Activated CD8-positive, alpha-beta memory T cell treated with anti-CD3 and anti-CD28 coated beads, Interleukin-2, amount 50 U/mL, for 1 hour (primary cell): ENCODE data around the gene KCNAB1.
"Not testable (repeated sequence)": the region's sequence is repeated elsewhere in the genome, so short reads cannot be mapped to it uniquely, and the experiment has no call there.

Experiments used
- DNase-seq: peaks from one replicate; pipeline ENCODE4 v3.0.0-alpha.2; 2020; ENCODE audit errors: extremely low read depth

The KCNAB1 gene

DNA sequence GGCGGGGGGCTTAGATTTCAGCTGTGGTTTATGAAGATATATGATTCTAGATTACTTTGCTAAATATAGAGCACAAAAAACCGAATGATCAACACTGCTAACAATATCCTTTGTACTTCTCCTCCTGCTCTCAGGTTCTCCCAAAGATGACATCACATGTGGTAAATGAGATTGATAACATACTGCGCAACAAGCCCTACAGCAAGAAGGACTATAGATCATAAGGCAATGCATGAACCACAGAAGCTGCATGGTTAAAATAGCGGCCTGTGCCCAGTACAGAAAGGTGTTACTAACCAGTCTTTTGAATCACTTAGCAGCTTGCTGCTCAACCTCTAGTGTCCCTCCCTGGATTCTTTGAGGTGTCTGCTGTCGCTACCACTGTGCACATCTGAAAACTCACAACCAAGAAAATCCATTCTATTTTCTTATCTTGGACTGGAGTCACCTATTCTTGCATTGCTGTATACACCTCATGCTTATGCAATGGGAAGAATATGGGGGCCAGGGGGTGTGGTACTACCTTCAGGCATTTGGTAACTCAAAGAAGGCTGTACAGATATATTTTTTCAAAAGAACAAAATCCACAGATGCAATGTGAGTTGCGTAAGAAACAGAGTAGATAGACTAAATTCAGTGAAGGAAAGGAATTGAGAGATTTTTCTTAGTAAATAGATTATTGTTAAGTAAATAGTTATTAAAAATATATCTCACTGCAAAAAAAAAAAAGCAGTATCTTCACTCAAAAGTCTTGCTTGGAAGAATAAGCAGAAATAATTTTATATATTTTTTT, 416.3 kb downstream of the KCNAB1 start:
- no peak for DNase-seq

DNA sequence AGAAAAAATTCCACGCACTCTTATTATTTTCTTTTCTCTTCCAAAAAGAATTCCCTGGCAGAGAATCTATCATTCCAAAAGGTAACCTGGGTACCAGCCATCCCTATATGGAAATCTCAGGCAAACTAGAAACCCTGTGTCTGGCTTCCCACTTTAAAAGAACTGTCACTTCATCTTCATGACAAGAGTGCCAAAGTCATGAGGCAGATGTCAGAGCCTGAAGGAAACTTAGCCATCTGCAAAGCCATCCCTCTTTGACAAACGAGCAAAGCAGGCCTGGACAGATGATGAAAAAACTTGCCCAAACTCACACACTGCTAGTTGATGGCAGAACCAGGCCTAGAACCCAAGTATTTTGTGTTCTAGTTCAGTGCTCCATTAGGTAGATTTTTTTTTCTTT, 418.7 kb downstream of the KCNAB1 start:
- no peak for DNase-seq

DNA sequence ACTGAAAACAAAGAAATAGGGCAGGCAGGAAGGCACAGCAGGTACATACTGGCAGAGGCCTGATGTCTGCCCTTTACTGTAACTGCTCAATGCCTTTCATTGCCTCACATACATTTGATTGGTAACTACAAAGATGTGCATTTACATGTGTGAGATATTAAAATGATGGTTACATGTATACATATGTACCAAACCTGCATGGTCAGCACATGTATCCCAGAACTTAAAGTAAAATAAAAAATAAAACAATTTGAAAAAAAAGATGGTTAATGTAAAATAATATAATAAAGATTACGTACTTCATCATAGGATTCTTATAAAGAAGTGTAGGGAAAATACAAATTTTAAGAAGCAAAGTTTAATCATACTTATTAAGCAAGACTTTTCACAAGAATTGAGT, 419.4 kb downstream of the KCNAB1 start:
- no peak for DNase-seq

DNA sequence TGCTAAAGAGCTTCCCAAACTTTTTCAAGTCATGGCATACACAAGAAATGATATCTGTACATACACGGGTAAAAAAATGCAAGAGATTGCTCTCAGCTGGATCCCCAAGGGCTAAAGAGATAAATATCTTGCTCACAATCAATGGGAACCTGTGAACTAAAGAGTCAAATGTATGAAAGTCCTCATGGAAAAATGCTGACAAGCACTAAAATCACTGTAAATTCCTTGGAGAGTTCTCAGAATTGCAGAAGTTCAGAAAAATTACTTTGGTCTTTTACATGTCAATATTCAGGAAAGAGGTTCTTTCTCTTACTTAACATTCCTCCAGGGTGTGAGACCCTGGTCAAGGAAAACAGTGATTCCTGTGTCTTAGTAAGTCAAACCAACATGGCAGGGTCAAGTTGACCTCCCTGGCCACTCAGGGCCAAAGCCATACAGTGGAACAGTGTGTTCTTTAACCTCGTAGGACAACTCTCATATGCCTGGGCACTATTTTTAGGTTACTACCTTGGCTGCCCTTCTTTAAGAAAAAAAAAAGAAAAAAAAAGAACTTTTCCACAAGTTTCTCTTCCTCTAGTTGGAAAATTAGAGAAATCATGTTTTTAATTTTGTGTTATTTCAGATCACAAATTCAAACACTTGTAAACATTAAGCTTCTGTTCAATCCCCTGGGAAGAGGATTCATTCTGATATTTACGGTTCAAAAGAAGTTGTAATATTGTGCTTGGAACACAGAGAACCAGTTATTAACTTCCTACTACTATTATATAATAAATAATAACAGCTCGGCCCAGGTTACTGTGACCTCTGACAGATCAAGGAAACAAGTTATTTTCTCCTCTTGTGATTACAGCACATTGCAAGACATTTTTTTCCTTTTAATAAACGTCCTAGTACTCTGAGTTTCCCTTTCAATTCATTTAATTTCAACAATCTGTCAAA, 422.0 kb downstream of the KCNAB1 start:
- DNase-seq, result no peak

DNA sequence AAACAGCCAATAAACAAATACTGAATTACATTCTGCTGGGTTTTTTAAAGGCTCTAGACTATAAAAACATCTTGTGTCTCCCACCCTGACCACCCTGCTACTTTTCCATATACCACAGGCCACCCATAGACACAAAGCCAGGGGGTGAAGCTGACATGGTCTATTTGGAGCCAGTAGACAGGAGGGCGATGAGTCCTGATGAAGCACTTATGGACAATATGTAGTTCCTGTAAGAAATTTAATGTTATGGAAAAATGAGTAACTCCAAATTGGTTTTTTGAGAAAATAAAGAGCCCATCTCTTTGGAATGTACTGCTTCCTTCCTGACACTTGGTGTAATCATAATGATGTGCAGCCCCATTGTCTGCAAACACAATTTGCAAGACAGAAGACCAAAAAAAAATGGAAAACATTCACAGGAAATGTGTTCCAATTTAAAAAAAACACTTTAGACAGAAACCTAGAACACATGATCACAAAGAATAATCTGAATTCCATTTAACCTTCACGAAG, 422.7 kb downstream of the KCNAB1 start:
- no peak for DNase-seq

DNA sequence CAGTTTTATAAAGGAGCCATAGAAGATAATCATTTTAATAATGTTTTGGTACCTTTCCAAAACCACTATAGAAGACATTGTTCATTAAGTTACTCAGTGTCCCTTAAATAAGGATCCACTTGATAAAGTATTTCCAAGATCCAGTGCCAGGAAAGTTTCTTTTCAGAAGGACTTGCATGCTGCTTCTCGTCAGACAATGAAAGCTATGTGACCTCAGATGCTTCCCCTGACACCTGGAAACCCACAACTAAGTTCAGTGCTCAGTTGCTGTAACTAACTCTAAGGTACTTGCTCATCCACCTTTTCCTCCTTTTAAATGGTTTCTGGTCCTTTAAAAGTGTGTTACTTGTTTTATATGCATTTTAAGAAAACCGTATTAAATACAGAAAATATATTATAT, 427.3 kb downstream of the KCNAB1 start:
- no peak for DNase-seq

DNA sequence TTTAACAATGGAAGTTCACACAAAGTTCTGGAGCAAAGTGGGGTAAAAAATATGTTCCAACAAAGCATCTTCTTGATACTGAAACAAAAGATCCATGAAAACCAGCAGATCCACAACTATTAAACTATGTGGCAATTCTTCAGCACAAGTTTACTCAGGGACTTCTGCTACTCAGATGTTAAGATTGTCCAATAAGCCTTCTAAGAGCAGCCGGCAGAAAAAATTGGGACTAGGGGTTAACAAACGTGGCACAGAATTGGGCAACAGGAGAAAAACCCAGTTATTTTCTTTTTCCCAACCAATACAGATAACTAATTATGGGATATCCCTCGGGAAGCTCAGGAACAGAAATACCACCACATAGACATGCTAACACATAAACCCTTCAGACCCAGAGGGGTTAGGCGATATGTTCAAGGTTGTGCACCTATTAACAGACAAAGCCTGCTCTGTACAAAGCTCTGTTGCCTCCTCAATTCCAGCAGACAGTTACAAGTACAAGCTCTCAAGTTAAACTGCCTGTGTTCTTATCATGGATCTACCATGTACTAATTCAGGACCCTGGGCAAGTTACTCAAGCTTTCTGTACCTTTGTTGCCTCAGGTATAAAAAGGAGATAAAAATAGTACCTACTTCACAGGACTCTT, 427.8 kb downstream of the KCNAB1 start:
- no peak for DNase-seq

DNA sequence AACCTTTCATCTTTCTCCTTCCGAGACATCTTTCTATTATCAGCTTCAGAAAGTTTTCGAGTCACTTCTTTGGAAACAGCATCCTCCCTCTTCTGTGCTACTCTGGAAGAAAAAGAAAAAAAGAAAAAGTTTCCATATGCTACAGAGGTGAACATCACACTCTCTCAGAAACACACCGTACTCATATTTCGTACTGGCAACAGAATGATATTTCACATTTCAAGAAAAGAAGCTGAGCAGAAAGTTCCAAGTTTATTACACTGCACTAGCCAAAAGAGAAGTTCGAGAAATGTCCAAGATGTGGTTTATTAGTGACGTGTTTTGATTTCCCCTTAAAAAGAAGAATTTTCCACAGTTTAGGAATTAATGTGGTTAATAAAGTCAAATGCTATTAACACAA, 428.5 kb downstream of the KCNAB1 start:
- no peak for DNase-seq

DNA sequence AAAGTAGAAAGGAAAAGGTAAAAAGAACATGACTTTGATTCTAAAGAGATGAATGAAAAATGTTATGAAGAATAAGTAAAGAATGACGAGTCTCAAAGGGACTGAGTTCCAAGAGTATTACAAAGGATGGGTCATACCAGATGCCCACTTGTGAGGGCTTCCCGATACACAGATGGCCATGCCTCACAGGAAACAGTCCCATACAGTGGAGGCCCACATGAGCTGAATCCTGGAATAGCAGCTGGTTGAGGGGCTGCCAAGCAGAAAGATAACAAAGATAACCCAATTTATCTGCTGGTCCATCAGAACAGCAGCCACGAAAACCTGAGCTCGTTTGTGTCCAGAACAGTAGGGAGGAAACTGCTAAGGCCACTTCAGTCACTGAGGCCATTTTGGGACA, 430.9 kb downstream of the KCNAB1 start:
- no peak for DNase-seq

DNA sequence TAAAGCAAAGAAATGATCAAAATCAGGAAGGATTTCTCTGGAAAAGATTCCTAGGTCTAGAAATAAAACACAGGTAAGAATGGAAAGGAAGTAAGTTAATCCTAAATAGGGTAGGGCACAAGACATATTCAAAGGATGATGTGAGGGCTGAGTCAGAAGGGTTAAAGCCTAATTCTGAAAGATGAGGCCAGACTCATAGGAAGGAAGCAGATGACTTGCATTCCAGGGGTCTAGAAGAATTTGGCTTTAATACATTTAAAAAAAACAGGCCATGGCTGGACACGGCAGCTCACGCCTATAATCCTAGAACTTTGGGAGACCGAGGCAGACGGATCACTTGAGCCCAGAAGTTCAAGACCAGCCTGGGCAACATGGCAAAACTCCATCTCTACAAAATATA, 431.4 kb downstream of the KCNAB1 start:
- no peak for DNase-seq

DNA sequence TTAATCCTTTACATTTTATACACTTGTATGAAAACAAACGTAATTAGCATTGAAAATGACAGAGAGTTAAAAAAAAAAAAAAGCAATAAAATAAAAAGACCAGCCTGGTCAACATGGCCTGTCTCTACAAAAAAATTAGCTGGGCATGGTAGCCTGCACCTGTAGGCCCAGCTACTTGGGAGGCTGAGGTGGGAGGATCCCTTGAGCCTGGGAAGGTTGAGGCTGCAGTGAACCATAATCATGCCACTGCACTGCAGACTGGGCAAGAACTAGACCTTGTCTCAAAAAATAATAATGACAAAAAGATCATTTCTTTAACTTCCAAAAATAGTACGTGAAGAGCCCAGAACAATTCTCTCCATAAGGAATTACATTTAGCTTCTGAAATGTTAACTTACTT, 432.6 kb downstream of the KCNAB1 start:
- no peak for DNase-seq

DNA sequence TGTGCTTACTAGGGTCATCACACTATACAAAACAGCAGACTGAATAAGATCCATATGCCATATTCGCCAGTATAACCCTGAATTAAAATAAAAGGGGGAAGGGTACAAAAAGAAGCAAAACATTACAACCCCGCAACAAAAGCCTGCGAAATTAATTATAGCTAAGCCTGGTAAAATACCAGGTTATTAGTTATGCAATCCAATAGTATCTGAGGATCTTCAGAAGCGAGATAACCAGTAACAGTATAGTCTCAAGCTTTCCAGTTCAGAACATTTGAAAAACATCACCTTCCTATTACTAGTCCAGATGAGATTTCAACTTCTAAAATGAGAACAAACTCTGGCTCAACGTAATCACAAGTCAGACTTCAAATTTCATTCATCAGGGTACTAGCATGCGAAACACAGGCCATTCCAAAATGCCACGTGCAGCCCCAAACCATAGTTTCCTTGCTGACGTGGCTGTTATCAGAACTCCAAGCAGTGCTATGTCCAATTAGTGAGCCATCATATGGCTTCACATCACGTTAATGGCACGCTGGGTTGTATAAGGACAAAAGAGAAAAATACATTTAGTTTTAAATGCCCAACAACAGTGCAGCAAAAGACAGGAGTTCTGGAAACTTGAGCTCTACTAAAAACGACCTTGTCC, 433.5 kb downstream of the KCNAB1 start:
- DNase-seq, result no peak

DNA sequence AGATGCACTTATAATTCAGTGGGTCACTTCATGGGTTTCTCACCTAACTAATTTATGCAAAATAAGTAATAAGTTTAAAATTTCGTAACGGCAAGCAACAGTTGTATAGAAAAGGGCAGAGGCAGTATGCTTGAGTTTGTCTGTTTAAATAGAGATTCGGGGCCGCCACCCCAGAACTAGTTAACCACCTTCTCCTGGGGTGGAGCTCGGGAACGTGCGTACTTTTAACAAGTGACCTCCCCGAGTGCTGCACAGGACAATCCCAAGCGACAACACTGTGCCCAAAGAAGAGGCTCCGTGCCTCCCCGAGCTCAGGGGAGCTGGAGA, 434.1 kb downstream of the KCNAB1 start:
- DNase-seq, result no peak

DNA sequence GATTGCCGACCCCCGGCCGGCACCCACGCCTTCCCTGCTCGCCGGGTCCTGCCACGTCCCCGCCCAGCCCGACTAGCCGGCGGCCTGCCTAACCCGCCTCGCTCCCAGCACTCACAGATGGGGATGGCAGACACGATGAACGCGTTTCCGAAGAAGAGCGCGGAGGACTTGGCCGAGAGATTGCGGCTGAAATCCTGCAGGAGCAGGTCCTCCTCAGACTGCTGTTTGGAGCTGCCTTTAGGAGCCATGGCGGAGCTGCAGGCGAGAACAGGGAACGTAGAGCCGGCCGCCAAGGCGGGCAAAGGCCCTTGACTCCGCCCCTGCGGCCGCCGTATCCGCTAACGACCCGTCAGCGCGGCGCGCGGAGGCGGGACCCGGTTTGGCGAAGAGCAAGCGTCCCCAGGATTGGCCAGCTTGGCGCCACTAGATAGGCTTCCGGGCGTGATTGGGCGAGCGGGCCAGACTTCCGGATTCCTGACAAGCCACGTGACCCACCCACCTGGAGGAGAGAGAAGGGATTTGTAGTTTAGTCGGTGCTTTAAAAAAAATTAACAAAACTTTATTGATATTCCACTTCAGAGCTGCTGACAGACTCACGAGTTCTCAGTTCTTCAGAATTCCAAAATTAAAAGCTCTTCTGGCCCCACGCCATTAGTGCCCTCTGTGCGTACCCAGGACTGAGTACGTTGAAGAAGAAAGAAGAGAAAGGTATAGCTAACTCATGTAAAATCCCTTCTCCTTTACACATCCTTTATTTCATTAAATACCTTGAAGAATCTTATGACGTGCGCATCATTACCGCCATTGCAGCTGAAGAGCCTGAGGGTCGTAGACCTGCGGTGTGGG, 434.7 kb downstream of the KCNAB1 start, which contains the start of gene SSR3:
Gene SSR3, minus strand, starts transcription at position 276 of the 846 bp plus-strand sequence. Its CDS starts 28 bp downstream, at position 248.
- peak; percentile 98 for DNase-seq

DNA sequence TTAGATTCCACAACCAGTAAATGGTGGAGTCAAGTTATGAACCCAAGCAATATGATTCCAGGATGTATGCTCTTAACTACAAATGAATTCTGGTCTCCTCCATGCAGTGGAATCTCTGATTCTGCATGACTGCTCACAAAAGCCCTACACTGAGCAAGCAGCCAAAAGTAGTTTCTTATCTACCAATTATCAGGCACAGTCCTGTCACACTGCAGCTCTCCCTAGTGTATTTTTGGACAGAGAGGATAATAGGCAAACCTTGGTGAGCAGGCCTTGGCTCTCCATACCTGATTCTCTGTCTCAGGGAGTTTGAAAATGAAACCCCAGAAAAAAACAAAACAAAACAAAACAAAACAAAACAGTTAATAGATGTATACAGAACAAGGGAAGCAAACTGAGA, 438.0 kb downstream of the KCNAB1 start:
- no peak for DNase-seq

DNA sequence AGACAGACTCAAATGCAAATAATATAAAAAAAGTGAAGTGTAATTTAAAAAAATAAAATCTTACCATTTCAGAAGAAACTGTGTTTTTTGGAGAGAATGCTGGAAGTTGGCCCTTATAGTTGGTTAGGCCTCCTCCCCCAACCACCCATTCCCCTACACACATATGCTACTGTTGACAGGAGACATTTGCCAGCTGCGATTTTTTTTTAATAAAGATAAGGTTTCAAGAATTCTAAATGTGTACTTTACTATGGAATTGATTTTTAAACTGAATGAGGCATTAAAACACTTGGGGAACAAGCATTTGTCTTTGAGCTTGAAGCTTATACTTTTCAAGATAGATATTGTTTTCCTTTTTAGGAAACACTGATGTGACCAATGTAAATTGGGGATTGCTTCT, 438.9 kb downstream of the KCNAB1 start:
- no peak for DNase-seq

DNA sequence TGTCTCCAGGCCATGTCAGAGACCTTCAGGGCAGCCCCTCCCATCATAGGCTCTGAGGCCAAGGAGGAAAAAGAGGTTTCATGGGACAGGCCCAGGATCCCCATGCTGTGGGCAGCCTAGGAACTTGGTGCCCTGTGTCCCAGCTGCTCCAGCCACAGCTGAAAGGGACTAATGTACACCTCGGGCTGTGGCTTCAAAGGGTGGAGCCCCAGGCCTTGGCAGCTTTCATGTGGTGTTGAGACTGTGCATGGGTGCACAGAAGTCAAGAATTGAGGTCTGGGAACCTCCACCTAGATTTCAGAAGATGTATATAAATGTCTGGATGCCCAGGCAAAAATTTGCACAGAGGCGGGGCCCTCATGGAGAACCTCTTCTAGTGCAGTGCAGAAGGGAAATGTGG, 441.2 kb downstream of the KCNAB1 start:
- DNase-seq, result no peak

DNA sequence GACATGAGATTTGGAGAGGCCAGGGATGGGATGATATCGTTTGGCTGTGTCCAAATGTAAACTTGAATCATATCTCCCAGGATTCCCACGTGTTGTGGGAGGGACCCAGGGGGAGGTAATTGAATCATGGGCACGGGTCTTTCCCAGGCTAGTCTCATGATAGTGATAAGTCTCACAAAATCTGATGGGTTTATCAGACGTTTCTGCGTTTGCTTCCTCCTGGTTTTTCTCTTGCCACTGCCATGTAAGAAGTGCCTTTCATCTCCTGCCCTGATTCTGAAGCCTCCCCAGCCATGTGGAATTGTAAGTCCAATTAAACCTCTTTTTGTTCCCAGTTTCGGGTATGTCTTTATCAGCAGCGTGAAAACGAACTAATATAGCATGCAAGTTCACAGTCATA, 442.1 kb downstream of the KCNAB1 start:
- DNase-seq, result not testable (repeated sequence)

DNA sequence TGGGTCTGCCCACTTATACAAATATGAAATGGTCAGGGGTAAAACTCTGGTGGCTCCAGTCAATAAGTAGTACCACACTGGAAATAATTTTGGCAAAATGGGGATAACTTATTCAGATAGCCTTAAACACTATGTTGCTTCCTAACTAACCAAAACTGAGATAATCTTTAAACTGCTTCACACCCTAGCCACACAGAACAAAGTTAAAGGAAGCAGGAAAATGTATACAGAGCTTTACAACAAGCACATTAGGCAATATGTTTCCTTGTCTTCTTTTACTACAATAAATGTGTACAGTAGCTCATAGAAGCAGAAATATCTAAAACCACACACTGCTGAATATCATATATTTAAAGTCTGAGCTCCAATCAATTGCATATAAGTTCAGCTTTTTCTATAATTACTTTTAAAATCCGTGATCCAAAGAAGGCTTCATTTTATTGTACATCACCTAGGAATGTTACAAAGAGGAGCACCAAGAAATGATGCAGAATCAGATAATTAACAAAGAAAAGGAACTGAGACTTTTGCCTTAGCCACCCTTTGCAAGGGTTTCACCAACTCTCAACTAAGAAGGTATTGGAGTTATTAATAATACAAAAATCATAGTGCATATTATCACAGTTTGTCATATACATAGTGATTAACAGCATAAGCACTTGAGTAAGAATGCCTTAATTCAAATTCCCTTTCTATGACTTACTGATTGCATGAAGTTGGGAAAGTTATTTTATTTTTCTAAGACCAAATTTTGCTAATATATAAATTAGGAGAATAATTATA, 443.7 kb downstream of the KCNAB1 start:
- DNase-seq, result no peak

DNA sequence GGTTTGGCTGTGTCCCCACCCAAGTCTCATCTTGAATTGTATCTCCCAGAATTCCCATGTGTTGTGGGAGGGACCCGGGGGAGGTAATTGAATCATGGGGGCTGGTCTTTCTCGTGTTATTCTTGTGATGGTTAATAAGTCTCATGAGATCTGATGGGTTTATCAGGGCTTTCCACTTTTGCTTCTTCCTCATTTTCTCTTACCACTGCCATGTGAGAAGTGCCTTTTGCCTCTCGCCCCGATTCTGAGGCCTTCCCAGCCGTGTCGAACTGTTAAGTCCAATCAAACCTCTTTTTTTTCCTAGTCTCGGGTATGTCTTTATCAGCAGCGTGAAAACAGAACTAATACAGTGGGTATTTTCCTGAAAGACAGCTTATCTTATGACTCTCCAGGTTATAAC, 448.6 kb downstream of the KCNAB1 start:
- not testable (repeated sequence) for DNase-seq
